Glutamatergic neuron (in vitro differentiated cells): ENCODE measurements around the gene GLI3. TPM values are rescaled to one million over a fixed set of nuclear protein-coding genes. Genes with fewer than 3 reads are reported as not detected.

Source experiments
- DNase-seq: peaks from one replicate; pipeline ENCODE4 v3.0.0; 2022
- H3K27ac Mint-ChIP-seq: one replicate; pipeline ENCODE4 v1.8.0; 2020; ENCODE audit warnings: mild to moderate bottlenecking, mixed read lengths, inconsistent platforms; ENCODE audit not compliant: unreplicated experiment
- H3K27me3 Mint-ChIP-seq: one replicate; pipeline ENCODE4 v1.8.0; 2020; ENCODE audit warnings: mild to moderate bottlenecking, moderate library complexity, mixed read lengths, inconsistent platforms; ENCODE audit not compliant: unreplicated experiment
- H3K36me3 Mint-ChIP-seq: one replicate; pipeline ENCODE4 v1.8.0; 2020; ENCODE audit warnings: mild to moderate bottlenecking, mixed read lengths, inconsistent platforms; ENCODE audit not compliant: unreplicated experiment
- H3K4me1 Mint-ChIP-seq: one replicate; pipeline ENCODE4 v1.8.0; 2020; ENCODE audit warnings: mild to moderate bottlenecking, low read depth, mixed read lengths, inconsistent platforms; ENCODE audit not compliant: unreplicated experiment
- H3K4me3 Mint-ChIP-seq: one replicate; pipeline ENCODE4 v1.8.0; 2020; ENCODE audit warnings: mild to moderate bottlenecking, mixed read lengths, inconsistent platforms; ENCODE audit not compliant: unreplicated experiment
- H3K9me3 Mint-ChIP-seq: one replicate; pipeline ENCODE4 v1.8.0; 2020; ENCODE audit warnings: mild to moderate bottlenecking, moderate library complexity, mixed read lengths, inconsistent platforms; ENCODE audit not compliant: unreplicated experiment
- total RNA-seq: library from RNA; stranded (reverse); fragmentation: NEBNext Ultra II Directional; extraction: Animal tissue kit (Norgen Biotek cat#: 25700); gene quantifications from one replicate; pipeline ENCODE4 v1.2.1, GENCODE V29; 2021; ENCODE audit not compliant: unreplicated experiment
- TF ChIP-seq, protein P1 (sequence below): fragments of 200-600 bp; sonication (generic); IDR thresholded peaks from one replicate; pipeline ENCODE4 v1.5.0; 2021; ENCODE audit not compliant: partially characterized antibody, unreplicated experiment

GLI3 gene
- total RNA-seq, 1 donor from 2014 or later = 2.9 TPM

DNA sequence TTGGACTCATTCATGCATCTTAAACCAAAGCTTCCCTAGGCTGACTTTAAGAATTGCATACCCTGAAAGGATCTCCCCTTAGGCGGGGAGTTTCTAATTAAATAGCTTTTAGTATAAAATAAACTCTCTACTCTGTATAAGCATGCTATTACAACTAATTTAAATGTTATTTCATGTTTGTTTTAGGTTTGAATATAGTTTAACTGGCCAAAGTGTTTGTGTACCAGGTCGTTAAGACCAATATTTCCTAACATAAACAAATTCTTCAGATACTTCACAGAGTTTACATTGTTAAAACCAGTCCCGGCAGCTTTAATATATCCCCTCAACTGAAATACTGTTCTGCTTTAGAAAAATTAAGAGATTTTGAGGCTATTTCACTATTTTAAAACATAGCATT lies 2.3 kb downstream of the GLI3 start:
- no peak overlapping the region for H3K4me3 Mint-ChIP-seq
- peaks cover 12% of the 10 kb centered on the region for H3K27me3 Mint-ChIP-seq
- DNase-seq = no peak
- H3K27ac Mint-ChIP-seq = no peak overlapping the region
- TF ChIP-seq, protein P1, sequence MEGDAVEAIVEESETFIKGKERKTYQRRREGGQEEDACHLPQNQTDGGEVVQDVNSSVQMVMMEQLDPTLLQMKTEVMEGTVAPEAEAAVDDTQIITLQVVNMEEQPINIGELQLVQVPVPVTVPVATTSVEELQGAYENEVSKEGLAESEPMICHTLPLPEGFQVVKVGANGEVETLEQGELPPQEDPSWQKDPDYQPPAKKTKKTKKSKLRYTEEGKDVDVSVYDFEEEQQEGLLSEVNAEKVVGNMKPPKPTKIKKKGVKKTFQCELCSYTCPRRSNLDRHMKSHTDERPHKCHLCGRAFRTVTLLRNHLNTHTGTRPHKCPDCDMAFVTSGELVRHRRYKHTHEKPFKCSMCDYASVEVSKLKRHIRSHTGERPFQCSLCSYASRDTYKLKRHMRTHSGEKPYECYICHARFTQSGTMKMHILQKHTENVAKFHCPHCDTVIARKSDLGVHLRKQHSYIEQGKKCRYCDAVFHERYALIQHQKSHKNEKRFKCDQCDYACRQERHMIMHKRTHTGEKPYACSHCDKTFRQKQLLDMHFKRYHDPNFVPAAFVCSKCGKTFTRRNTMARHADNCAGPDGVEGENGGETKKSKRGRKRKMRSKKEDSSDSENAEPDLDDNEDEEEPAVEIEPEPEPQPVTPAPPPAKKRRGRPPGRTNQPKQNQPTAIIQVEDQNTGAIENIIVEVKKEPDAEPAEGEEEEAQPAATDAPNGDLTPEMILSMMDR = no peak
- H3K9me3 Mint-ChIP-seq = peaks cover 5% of the 10 kb centered on the region
- no peaks in the 10 kb centered on the region for H3K36me3 Mint-ChIP-seq
- peaks cover 12% of the 10 kb centered on the region for H3K4me1 Mint-ChIP-seq

DNA sequence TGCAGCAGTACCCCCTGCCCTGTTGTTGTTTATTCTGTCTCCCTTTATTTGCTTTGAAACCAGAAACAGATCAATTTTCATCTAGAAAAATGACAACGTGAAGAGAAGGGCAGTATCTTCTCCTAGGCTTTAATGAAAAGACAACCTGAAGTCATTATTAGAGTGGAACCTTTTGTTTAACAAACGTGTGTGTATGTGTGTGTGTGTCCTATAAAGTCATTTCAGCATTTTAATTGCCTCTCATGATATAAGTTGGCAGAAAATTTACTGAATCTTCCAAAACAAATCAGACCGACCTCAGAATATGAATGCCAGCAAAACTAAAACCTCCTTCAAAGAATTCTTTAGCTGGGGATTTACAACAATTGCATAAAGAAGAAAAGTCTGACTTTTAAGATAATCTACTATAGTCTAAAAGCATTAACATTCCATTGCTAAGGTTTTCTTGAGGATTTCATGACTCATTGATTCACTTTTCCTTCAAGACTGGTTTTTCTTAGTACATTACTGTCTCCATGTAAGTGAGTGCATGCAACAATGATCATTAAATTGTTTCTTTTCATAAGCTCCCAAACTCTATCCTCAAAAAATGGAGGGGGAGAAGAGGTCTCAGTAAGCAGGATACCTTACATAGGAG lies 3.2 kb downstream of the GLI3 start:
- DNase-seq = no peak
- no peak overlapping the region for H3K4me3 Mint-ChIP-seq
- TF ChIP-seq, protein P1 = no peak
- peaks cover 14% of the 10 kb centered on the region for H3K4me1 Mint-ChIP-seq
- H3K36me3 Mint-ChIP-seq = no peaks in the 10 kb centered on the region
- H3K9me3 Mint-ChIP-seq = peaks cover 5% of the 10 kb centered on the region
- H3K27me3 Mint-ChIP-seq = peaks cover 10% of the 10 kb centered on the region
- H3K27ac Mint-ChIP-seq = no peak overlapping the region

DNA sequence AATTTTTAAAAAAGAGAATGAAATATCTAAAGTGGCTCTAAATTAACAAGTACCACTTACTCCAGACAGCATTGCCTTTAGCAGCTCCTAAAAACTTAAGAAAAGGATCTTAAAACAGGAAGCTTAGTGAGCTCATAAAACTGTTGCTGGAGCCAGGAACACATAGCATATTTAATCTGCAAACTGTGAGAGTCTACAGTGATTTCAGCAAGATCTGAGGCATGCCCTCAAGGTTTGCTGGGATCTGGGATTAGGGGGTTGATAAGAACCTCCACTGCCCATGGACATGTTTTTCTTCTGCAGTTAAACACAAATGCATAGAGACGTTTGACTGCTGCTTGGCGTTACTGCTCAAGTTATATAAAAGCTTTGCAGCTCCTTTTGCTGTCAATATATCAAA lies 3.8 kb downstream of the GLI3 start:
- DNase-seq = no peak
- peaks cover 7% of the 10 kb centered on the region for H3K27me3 Mint-ChIP-seq
- TF ChIP-seq, protein P1 = no peak
- no peaks in the 10 kb centered on the region for H3K36me3 Mint-ChIP-seq
- H3K9me3 Mint-ChIP-seq = peaks cover 2% of the 10 kb centered on the region
- peaks cover 11% of the 10 kb centered on the region for H3K4me1 Mint-ChIP-seq
- no peak overlapping the region for H3K4me3 Mint-ChIP-seq
- H3K27ac Mint-ChIP-seq = no peak overlapping the region

DNA sequence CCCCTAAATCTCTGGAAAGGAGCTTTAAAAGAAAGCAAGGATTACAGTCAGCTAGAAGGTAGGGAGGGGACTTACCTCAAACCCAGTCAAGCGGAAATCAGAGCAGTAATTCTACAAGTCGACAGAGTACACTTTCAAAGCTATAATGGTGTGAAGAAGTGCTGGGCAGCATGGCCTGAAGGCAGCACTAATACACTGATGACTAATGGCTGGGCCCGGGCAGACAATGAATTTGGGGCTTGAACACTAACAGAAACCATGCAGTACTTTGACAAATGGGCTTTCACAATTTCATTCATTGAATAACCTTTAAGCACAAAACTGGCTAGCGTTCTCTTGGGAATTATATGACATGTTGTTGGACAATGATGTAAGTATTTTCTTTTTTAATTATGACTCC lies 4.7 kb downstream of the GLI3 start:
- Mint-ChIP-seq H3K4me3 (no peak overlapping the region), H3K9me3 (no peaks in the 10 kb centered on the region), H3K4me1 (peaks cover 15% of the 10 kb centered on the region), H3K27ac (no peak overlapping the region), H3K27me3 (peaks cover 5% of the 10 kb centered on the region), H3K36me3 (no peaks in the 10 kb centered on the region)
- TF ChIP-seq, protein P1 = no peak
- DNase-seq = no peak

DNA sequence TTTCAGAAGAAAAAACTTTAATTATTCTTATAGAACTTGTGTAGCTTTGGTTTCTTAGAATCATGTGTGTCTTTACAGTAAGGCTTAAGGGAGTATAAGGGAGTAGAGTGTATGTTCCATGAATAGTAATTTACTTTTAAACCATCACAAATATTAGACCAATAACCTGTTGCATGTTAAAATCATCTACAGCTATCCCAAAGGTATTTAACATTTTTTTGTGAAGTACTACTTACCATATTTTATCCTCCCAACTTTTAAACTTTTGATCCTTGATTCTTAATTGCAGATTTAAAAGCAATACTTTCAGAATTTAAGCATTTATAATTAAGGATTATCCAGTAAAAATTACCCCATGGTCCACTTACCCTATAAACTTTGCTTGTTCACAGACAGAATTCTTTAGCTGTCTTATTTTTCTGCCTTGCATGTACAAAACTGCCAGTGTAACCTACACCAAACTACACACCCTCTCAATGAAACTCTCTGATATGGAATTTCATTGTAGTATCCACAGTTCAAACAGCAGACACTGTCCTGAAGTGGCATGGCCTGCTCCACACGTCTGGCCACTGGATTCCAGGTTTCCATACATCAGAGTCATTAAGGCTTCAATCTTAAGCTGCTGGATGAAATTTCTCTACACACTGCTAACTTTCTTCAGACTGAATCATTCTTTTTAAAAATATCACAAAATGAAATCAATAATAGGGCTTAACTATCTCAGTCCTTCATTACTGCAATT lies 5.8 kb downstream of the GLI3 start:
- no peak for DNase-seq
- Mint-ChIP-seq H3K27me3 (peaks cover 5% of the 10 kb centered on the region), H3K9me3 (no peaks in the 10 kb centered on the region), H3K36me3 (no peaks in the 10 kb centered on the region), H3K4me1 (peaks cover 17% of the 10 kb centered on the region), H3K4me3 (no peak overlapping the region), H3K27ac (no peak overlapping the region)
- TF ChIP-seq, protein P1 = no peak
